IMR-90 (cell line): ENCODE data around the gene MGLL. TPM values are rescaled to one million over a fixed set of nuclear protein-coding genes. Genes with fewer than 3 reads are reported as not detected.

Experiments
- ATAC-seq: fragments of 200-7000 bp; cut with Tn5 transposase; 2 replicates; pipeline ENCODE4 v1.9.1; 2020; ENCODE audit warnings: low read depth, mild to moderate bottlenecking, moderate library complexity
- BruUV-seq: library from RNA; stranded (reverse); fragments of 400-500 nt; replicated peaks from 2 replicates; lab custom pipeline; 2021; lab: Mats Ljungman, UMichigan
- CTCF ChIA-PET: fragments of 300-600 bp; formaldehyde crosslinking; extraction: SDS; loops from one replicate; lab custom pipeline; 2021; ENCODE audit warnings: antibody characterized with exemption; lab: Yijun Ruan, JAX
- POLR2A ChIA-PET: fragments of 300-600 bp; sonication (Branson Sonifier 250); formaldehyde crosslinking; loops from one replicate; lab custom pipeline; 2022; ENCODE audit warnings: antibody characterized with exemption; ENCODE audit not compliant: unreplicated experiment; lab: Charles Lee
- DNase-seq: peaks from one replicate; pipeline ENCODE4 v3.0.0; 2013
- H2AFZ ChIP-seq: replicated peaks from 2 replicates; pipeline ENCODE3; 2013; ENCODE audit warnings: low read length, mild to moderate bottlenecking; ENCODE audit not compliant: poor library complexity
- H2AK5ac ChIP-seq: 2 replicates; pipeline ENCODE4 v1.6.1; 2013; ENCODE audit warnings: low read depth, low read length, inconsistent platforms
- H2AK9ac ChIP-seq: replicated peaks from 2 replicates; pipeline ENCODE3; 2013; ENCODE audit warnings: mild to moderate bottlenecking, low read depth, low read length, moderate library complexity; ENCODE audit not compliant: poor library complexity
- H2BK120ac ChIP-seq: 2 replicates; pipeline ENCODE4 v1.6.1; 2013; ENCODE audit warnings: low read depth, low read length, inconsistent platforms
- H2BK15ac ChIP-seq: 3 replicates; pipeline ENCODE4 v1.6.1; 2013; ENCODE audit warnings: low read depth, low read length, inconsistent platforms
- H2BK20ac ChIP-seq: 2 replicates; pipeline ENCODE4 v1.6.1; 2013; ENCODE audit warnings: low read depth, mild to moderate bottlenecking, inconsistent platforms, low read length, moderate library complexity
- H2BK5ac ChIP-seq: 2 replicates; pipeline ENCODE4 v1.6.1; 2013; ENCODE audit warnings: mild to moderate bottlenecking, low read depth, low read length, inconsistent platforms; ENCODE audit not compliant: poor library complexity, severe bottlenecking
- H3K14ac ChIP-seq: replicated peaks from 2 replicates; pipeline ENCODE4 v1.6.1; 2013; ENCODE audit warnings: low read depth, low read length, inconsistent platforms
- H3K18ac ChIP-seq: 2 replicates; pipeline ENCODE4 v1.6.1; 2013; ENCODE audit warnings: low read depth, low read length, control low read depth
- H3K23ac ChIP-seq: 2 replicates; pipeline ENCODE4 v1.6.1; 2013; ENCODE audit warnings: low read depth, low read length, inconsistent platforms
- H3K27ac ChIP-seq: 2 replicates; pipeline ENCODE4 v1.5.1; 2013; ENCODE audit warnings: mild to moderate bottlenecking, control low read depth, low read length; ENCODE audit not compliant: insufficient read depth
- H3K27me3 ChIP-seq: 2 replicates; pipeline ENCODE4 v1.6.1; 2013; ENCODE audit warnings: low read length; ENCODE audit not compliant: control insufficient read depth, insufficient read depth
- H3K36me3 ChIP-seq: 2 replicates; pipeline ENCODE4 v1.6.1; 2013; ENCODE audit warnings: low read length, mixed read lengths; ENCODE audit not compliant: control insufficient read depth, insufficient read depth
- H3K4ac ChIP-seq: 2 replicates; pipeline ENCODE4 v1.6.1; 2013; ENCODE audit warnings: low read depth, low read length, inconsistent platforms
- H3K4me1 ChIP-seq: 2 replicates; pipeline ENCODE4 v1.6.1; 2013; ENCODE audit warnings: low read length, mixed read lengths; ENCODE audit not compliant: control insufficient read depth, insufficient read depth
- H3K4me2 ChIP-seq: 2 replicates; pipeline ENCODE4 v1.6.1; 2013; ENCODE audit warnings: low read depth, mild to moderate bottlenecking, control low read depth, low read length, moderate library complexity
- H3K4me3 ChIP-seq: 2 replicates; pipeline ENCODE4 v1.5.1; 2013; ENCODE audit warnings: low read depth, mild to moderate bottlenecking, control low read depth, low read length, moderate library complexity; ENCODE audit not compliant: insufficient read depth
- H3K56ac ChIP-seq: 2 replicates; pipeline ENCODE4 v1.6.1; 2013; ENCODE audit warnings: low read length, inconsistent platforms; ENCODE audit not compliant: insufficient read depth; ENCODE audit errors: extremely low read depth
- H3K79me1 ChIP-seq, 2 experiments: 2 replicates each; pipeline ENCODE4 v1.6.1; 2013; ENCODE audit warnings: low read length in 2 of 2, inconsistent platforms in 1 of 2, low read depth in 1 of 2
- H3K9ac ChIP-seq: 2 replicates; pipeline ENCODE4 v1.6.1; 2013; ENCODE audit warnings: low read depth, low read length, control low read depth
- H3K9me1 ChIP-seq: 2 replicates; pipeline ENCODE4 v1.6.1; 2013; ENCODE audit warnings: low read length, inconsistent platforms; ENCODE audit not compliant: insufficient read depth
- H3K9me3 ChIP-seq: 2 replicates; pipeline ENCODE4 v1.6.1; 2013; ENCODE audit warnings: low read length; ENCODE audit not compliant: control insufficient read depth, insufficient read depth
- H4K20me1 ChIP-seq: 2 replicates; pipeline ENCODE4 v1.6.1; 2013; ENCODE audit warnings: low read length, inconsistent platforms; ENCODE audit not compliant: insufficient read depth
- H4K5ac ChIP-seq: 2 replicates; pipeline ENCODE4 v1.6.1; 2013; ENCODE audit warnings: mild to moderate bottlenecking, low read depth, low read length, control low read depth
- H4K8ac ChIP-seq, 2 experiments: 2 replicates each; pipeline ENCODE4 v1.6.1; 2013; ENCODE audit warnings: low read depth in 2 of 2, low read length in 2 of 2, control low read depth in 1 of 2, inconsistent platforms in 1 of 2
- H4K91ac ChIP-seq: 2 replicates; pipeline ENCODE4 v1.6.1; 2013; ENCODE audit warnings: low read depth, low read length, inconsistent platforms; ENCODE audit not compliant: insufficient read depth
- BHLHE40 ChIP-seq: fragments of 150-350 bp; IDR thresholded peaks from 2 replicates; pipeline ENCODE4 v1.6.1; 2016; ENCODE audit warnings: mild to moderate bottlenecking, low read depth, low read length
- CEBPB ChIP-seq: IDR thresholded peaks from 2 replicates; pipeline ENCODE4 v1.6.1; 2012; ENCODE audit warnings: low read depth, low read length, improper control_type of control experiment
- ELK1 ChIP-seq: fragments of 150-350 bp; IDR thresholded peaks from 2 replicates; pipeline ENCODE4 v1.6.1; 2016; ENCODE audit warnings: low read depth, mild to moderate bottlenecking, low read length, moderate library complexity, borderline replicate concordance
- FOS ChIP-seq: fragments of 150-350 bp; IDR thresholded peaks from 2 replicates; pipeline ENCODE4 v1.6.1; 2016; ENCODE audit warnings: low read depth, low read length
- MAFK ChIP-seq: IDR thresholded peaks from 2 replicates; pipeline ENCODE4 v1.6.1; 2012; ENCODE audit warnings: low read depth, low read length, improper control_type of control experiment
- MAZ ChIP-seq: IDR thresholded peaks from 2 replicates; pipeline ENCODE4 v1.6.1; 2012; ENCODE audit warnings: low read depth, mild to moderate bottlenecking, low read length, improper control_type of control experiment, moderate library complexity, borderline replicate concordance
- MXI1 ChIP-seq: IDR thresholded peaks from 2 replicates; pipeline ENCODE4 v1.6.1; 2012; ENCODE audit warnings: low read depth, mild to moderate bottlenecking, low read length, moderate library complexity, borderline replicate concordance
- POLR2A ChIP-seq: IDR thresholded peaks from 2 replicates; pipeline ENCODE4 v1.6.1; 2012; ENCODE audit warnings: mild to moderate bottlenecking, low read depth, low read length
- RCOR1 ChIP-seq: IDR thresholded peaks from 2 replicates; pipeline ENCODE4 v1.6.1; 2012; ENCODE audit warnings: mild to moderate bottlenecking, low read length, improper control_type of control experiment; ENCODE audit not compliant: insufficient replicate concordance
- RFX5 ChIP-seq: IDR thresholded peaks from 2 replicates; pipeline ENCODE4 v1.8.0; 2012; ENCODE audit warnings: low read depth, mild to moderate bottlenecking, low read length, moderate library complexity
- SMC3 ChIP-seq: fragments of 150-350 bp; IDR thresholded peaks from 2 replicates; pipeline ENCODE4 v1.6.1; 2016; ENCODE audit warnings: low read depth, mild to moderate bottlenecking, antibody characterized with exemption, low read length, moderate library complexity
- USF2 ChIP-seq: fragments of 150-350 bp; IDR thresholded peaks from 2 replicates; pipeline ENCODE4 v1.6.1; 2017; ENCODE audit warnings: mild to moderate bottlenecking, antibody characterized with exemption, low read length, low read depth
- WGBS, 2 experiments: methylation state at CpG; one replicate each; pipeline versions ENCODE4 v1.1.5 to v1.1.7; 2013; ENCODE audit warnings: missing lambda C conversion rate in 2 of 2; ENCODE audit not compliant: insufficient read length in 1 of 2; ENCODE audit errors: extremely low coverage in 2 of 2; 5-methylcytosine and 5-hydroxymethylcytosine counted together
- dilution Hi-C: fragments of 300-500 bp; cut with HindIII; formaldehyde crosslinking; loops from one replicate; pipeline ENCODE4 v1.14.3; 2018; ENCODE audit warnings: low sequenced_read_pairs; ENCODE audit not compliant: unreplicated experiment
- in situ Hi-C: fragments of 300-500 bp; cut with MboI; formaldehyde crosslinking; loops from 3 replicates; pipeline ENCODE4 v1.14.3; 2019; ENCODE audit warnings: low sequenced_read_pairs, inconsistent platforms, mixed read lengths
- intact Hi-C: fragments of 100-400 bp; cut with micrococcal nuclease; formaldehyde crosslinking; loops from 2 replicates; pipeline ENCODE4 v1.10.0; 2022
- polyA plus RNA-seq, 3 experiments: library from polyadenylated mRNA; depleted of rRNA; stranded (reverse); fragments of >200 nt; gene quantifications; 2 replicates each; pipeline ENCODE4 v1.2.3, GENCODE V29; 2012; ENCODE audit warnings: low replicate concordance in 1 of 3
- total RNA-seq: library from RNA; depleted of rRNA; stranded (reverse); fragments of >200 nt; gene quantifications from 2 replicates; pipeline ENCODE4 v1.2.3, GENCODE V29; 2012

MGLL gene
- total and polyA plus RNA-seq, 2 of the 4 experiments (the other 2 are of a cell fraction): 23.7 to 60.6 TPM

- Histone ChIP-seq H4K91ac (no peak overlapping the region), H2AFZ (no peak overlapping the region), H2BK15ac (no peak overlapping the region), H3K4me3 (no peak overlapping the region), H2AK5ac (no peak overlapping the region), H3K27me3 (no peaks in the 10 kb centered on the region), H3K9me1 (peaks cover 11% of the 10 kb centered on the region), H3K4ac (no peak overlapping the region), H4K5ac (no peak overlapping the region), H3K14ac (no peak overlapping the region), H2BK120ac (no peak overlapping the region), H3K18ac (no peak overlapping the region), H3K56ac (no peak overlapping the region), H3K4me2 (no peak overlapping the region), H3K9ac (no peak overlapping the region), H2AK9ac (no peak overlapping the region), H2BK5ac (no peak overlapping the region), H4K8ac (no peak overlapping the region), H3K9me3 (no peaks in the 10 kb centered on the region), H3K27ac (no peak overlapping the region), H3K4me1 (peaks cover 2% of the 10 kb centered on the region; the same call in 1 of the 2 replicates), H3K36me3 (peaks cover 16% of the 10 kb centered on the region), H3K23ac (no peak overlapping the region), H4K20me1 (no peaks in the 10 kb centered on the region), H3K79me1 (peaks cover 5 to 50% of the 10 kb centered on the region in 2 experiments; a peak in 3 of 4 replicates), H2BK20ac (no peak overlapping the region)
- ChIA-PET CTCF (no interaction called here), POLR2A (no interaction called here)
- dilution Hi-C loops: no loop called here
- WGBS, 2 experiments: no CpG with 5 or more reads among the region's 5 CpGs
- in situ Hi-C loops: no loop called here
- no peak for TF ChIP-seq MXI1
- TF ChIP-seq USF2: no peak
- no peak for TF ChIP-seq MAFK
- TF ChIP-seq ELK1: no peak
- no peak for TF ChIP-seq POLR2A
- TF ChIP-seq FOS: no peak
- TF ChIP-seq MAZ: no peak
- TF ChIP-seq SMC3: no peak
- TF ChIP-seq RCOR1: no peak
- no peak for TF ChIP-seq BHLHE40
- TF ChIP-seq RFX5: no peak
- TF ChIP-seq CEBPB: no peak
- DNase-seq: no peak
- BruUV-seq: no TSS peak
- intact Hi-C loops: no loop called here
- no peak for ATAC-seq
These were observed 107.4 kb downstream of the MGLL start for GRCh38 chr3:127714866-127715265.
